Natural killer cell treated with Interleukin-12 subunit alpha and Interleukin-12 subunit beta and Interleukin-15 and Interleukin-18, amount 100 ng/mL, for 72 hours (primary cell): ENCODE data around the gene MTFR1L. TPM values are rescaled to one million over a fixed set of nuclear protein-coding genes. Genes with fewer than 3 reads are reported as not detected.
A peak's percentile ranks its signal among the peaks of the same experiment; 100 is the strongest.

Experiments
- ATAC-seq, 2 donors: fragments of 150-1000 bp; cut with Tn5 transposase in 1 of 2; sonication (Bioruptor Pico), chemical (Tn5 transposase) in 1 of 2; 2 replicates each; pipeline ENCODE4 v1.10.0; 2021
- DNase-seq: peaks from one replicate; pipeline ENCODE4 v3.0.0; 2022; ENCODE audit warnings: low spot score
- H3K27ac Mint-ChIP-seq, 2 donors: 1 replicate in 1 of 2; 2 replicates in 1 of 2; pipeline ENCODE4 v1.8.0; 2022; ENCODE audit warnings: mixed read lengths in 2 of 2, mild to moderate bottlenecking in 1 of 2, moderate library complexity in 1 of 2
- H3K27me3 Mint-ChIP-seq, 2 donors: 1 replicate in 1 of 2; 2 replicates in 1 of 2; pipeline ENCODE4 v1.8.0; 2022; ENCODE audit warnings: mixed read lengths in 2 of 2
- H3K36me3 Mint-ChIP-seq: one replicate; pipeline ENCODE4 v1.8.0; 2022; ENCODE audit warnings: mixed read lengths
- H3K4me1 Mint-ChIP-seq, 2 donors: 1 replicate in 1 of 2; 2 replicates in 1 of 2; pipeline ENCODE4 v1.8.0; 2022; ENCODE audit warnings: low read depth in 2 of 2, mixed read lengths in 2 of 2, mild to moderate bottlenecking in 1 of 2
- H3K4me3 Mint-ChIP-seq: one replicate; pipeline ENCODE4 v1.8.0; 2022; ENCODE audit warnings: mixed read lengths
- H3K9me3 Mint-ChIP-seq: 2 replicates; pipeline ENCODE4 v1.8.0; 2022; ENCODE audit warnings: mixed read lengths
- total RNA-seq, 2 donors: library from RNA; stranded (reverse); gene quantifications; one replicate each; pipeline ENCODE4 v1.2.3, GENCODE V29; 2022

MTFR1L gene
- total RNA-seq, 2 donors from 2014 or later: 29.8 to 37.3 TPM

DNA sequence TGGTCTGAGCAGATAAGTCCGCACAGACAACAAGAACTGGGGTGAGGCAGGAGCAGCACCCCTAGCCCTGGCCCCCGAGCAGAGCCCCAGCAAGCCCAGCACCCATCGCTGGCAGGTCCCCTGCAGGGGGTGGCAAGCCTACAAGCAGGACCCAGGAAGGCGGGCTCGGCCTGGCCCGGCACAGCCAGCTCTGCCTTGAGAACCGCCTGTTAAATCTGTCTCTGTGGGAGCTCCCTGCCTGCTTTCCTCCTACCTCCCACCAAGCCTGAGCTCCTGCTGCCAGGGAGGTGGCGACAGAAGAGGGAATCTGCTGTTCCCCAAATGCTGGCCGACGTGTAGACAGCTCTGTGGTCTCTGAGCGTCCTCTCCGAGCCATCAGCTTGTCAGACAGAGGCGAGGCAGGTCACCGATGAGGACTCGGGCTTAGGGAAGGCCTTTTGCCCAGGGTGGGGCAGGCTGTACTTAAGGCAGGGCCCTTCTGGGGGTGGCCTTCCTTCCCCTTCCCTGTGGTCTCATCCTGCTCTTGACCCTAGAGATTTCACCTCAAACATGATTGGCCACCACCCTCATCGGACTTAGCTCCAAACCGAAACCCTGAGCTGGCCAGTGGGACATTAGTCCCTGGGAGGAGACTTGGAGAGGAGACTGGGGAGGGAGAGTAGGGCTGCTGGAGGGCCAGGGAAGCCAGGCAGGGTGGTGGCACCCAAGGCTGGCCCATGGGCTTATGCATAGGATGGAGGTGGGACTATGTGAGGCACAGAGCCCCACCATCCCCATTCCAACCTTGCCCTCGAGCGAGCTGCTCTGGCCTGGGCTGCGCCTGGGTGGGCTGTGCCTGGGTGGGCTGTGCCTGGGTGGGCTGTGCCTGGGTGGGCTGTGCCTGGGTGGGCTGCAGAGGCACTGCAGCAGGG lies 12.0 kb upstream of the MTFR1L start:
- Mint-ChIP-seq H3K4me3 (no peak overlapping the region), H3K27ac (no peak overlapping the region), H3K27me3 (no peaks in the 10 kb centered on the region), H3K36me3 (no peaks in the 10 kb centered on the region), H3K4me1 (peaks cover 0 to 5% of the 10 kb centered on the region in 2 donors), H3K9me3 (no peaks in the 10 kb centered on the region)
- DNase-seq (no peak), ATAC-seq (peak in 1 of 2 donors; percentile 43)

DNA sequence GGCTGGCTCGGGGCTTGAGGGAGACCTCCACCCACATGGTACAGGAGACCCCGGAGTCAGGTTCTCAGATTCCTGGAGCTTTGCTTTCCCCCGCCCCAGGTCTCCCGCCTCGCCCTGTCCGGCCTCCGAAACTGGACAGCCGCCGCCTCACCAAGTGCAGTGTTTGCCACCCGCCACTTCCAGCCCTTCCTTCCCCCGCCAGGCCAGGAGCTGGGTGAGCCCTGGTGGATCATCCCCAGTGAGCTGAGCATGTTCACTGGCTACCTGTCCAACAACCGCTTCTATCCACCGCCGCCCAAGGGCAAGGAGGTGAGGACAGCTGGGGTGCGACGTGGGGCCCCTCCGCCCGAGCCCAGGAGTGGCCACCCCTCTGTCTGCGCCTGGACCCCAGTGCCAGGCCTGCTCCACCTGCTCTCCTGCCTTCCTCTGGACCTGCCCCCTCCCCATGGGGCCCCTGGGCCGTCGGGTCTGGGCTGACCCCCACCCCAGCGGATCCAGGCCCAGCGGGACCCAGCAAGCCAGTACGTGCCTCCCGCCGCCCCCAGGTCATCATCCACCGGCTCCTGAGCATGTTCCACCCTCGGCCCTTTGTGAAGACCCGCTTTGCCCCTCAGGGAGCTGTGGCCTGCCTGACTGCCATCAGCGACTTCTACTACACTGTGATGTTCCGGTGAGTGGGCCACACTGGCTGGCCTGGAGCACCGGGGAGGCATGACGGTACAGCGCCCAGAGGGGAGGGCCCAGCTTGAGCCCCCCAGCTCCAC lies 11.1 kb upstream of the MTFR1L start:
- no peaks in the 10 kb centered on the region for H3K27me3 Mint-ChIP-seq
- DNase-seq (no peak), ATAC-seq (no peak)
- no peaks in the 10 kb centered on the region for H3K9me3 Mint-ChIP-seq
- H3K27ac Mint-ChIP-seq: no peak overlapping the region
- peaks cover 0 to 8% of the 10 kb centered on the region in 2 donors for H3K4me1 Mint-ChIP-seq
- no peak overlapping the region for H3K4me3 Mint-ChIP-seq
- no peaks in the 10 kb centered on the region for H3K36me3 Mint-ChIP-seq

DNA sequence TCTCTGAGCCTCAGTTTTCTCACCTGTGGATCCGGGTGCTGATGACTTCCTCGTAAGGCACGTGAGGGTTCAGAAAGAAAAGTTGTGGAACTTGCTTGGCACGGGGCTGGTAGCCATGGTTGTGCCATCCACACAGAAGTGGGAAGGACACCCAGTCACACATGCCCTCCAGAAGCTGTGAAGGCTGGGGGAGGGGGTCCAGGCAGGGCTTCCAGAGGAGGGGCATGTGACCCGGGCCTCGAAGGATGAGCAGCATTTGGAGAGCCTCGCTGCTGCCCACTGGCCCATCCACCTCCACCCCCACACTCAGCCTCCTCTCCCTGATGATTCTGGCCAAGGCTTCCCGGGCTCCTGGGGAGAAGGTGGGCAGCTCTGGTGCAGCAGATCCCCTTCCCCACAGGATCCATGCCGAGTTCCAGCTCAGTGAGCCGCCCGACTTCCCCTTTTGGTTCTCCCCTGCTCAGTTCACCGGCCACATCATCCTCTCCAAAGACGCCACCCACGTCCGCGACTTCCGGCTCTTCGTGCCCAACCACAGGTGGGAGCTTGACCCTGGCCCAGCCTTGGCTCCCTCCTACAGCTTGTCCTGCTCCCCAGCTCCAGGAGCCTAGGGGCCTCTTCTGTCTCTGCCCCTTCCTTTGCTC lies 10.3 kb upstream of the MTFR1L start:
- H3K9me3 Mint-ChIP-seq: no peaks in the 10 kb centered on the region
- no peaks in the 10 kb centered on the region for H3K36me3 Mint-ChIP-seq
- DNase-seq (no peak), ATAC-seq (no peak)
- peaks cover 0 to 8% of the 10 kb centered on the region in 2 donors for H3K4me1 Mint-ChIP-seq
- H3K27me3 Mint-ChIP-seq: no peaks in the 10 kb centered on the region
- H3K27ac Mint-ChIP-seq: no peak overlapping the region
- H3K4me3 Mint-ChIP-seq: no peak overlapping the region

DNA sequence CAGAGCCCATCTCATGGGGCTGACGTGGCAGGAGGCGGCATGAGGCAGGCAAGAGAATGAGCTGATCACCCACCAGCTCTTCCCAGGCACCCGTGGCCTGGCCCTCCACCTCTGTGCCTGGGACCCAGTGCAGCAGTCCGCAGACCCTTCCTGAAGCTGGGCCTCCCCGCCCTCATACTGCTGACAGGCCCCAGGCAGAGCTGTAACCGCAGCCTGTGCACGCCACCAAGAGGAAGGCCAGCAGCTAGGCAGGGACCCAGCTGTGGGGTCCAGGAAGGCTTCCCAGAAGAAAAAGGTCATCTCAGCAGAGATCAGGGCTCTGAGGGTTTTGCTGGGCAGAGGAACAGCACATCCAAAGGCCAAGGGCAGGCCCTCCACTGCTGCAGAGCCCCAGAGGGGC lies 9.8 kb upstream of the MTFR1L start:
- Mint-ChIP-seq H3K27me3 (no peaks in the 10 kb centered on the region), H3K4me1 (peaks cover 0 to 11% of the 10 kb centered on the region in 2 donors), H3K4me3 (no peak overlapping the region), H3K9me3 (no peaks in the 10 kb centered on the region), H3K36me3 (no peaks in the 10 kb centered on the region), H3K27ac (no peak overlapping the region)
- DNase-seq (no peak), ATAC-seq (no peak)

DNA sequence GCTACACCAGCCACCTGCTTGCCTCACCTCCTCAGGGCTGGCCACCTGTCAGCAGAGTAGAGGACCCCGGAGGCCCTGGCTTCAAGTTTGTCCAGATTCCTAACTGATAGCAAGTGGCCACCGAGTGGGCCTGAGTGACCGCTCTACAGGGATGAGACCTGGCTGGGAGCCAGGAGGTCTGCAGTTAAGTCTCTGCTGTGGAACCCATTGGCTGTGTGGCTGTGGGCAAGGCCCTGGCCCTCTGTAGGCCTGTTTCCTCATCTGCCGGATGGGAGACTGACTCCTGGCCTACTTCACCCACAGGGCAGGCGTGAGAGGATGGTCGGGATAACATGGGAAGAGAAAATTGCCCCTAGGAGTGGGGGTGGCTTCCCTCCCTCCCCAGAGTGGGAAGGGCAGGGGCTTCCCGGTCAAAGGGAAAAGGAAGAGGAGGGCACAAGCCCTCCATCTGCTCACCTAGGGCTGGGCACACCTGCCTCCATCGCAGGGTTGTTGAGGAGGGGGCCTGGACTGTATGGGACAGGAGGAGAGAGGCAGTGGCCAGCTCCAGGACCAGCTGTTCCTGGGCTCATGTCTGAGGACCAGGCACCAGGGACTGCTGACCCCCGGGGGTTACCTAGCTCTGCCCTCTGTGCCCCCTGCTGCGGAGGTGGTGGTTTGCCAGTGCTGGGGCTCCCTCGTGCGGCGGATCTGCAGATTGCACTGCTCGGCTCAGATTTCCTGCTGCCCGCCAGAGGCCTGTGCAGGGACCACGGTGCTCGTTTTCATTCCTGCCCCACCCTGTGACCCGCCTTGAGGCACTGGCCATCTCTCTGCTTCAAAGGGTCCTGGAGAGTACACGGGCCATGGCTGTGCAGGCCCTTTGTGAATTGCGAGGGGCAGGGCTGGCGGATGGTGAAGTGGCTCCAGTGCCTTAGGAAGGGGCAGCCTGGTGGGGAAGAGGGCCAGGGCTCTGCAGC lies 9.1 kb upstream of the MTFR1L start:
- H3K9me3 Mint-ChIP-seq: no peaks in the 10 kb centered on the region
- ATAC-seq (peak; percentile 71 to 82), DNase-seq (peak; percentile 82)
- no peak overlapping the region for H3K27ac Mint-ChIP-seq
- no peaks in the 10 kb centered on the region for H3K27me3 Mint-ChIP-seq
- H3K36me3 Mint-ChIP-seq: no peaks in the 10 kb centered on the region
- peaks cover 0 to 12% of the 10 kb centered on the region in 2 donors for H3K4me1 Mint-ChIP-seq
- no peak overlapping the region for H3K4me3 Mint-ChIP-seq

DNA sequence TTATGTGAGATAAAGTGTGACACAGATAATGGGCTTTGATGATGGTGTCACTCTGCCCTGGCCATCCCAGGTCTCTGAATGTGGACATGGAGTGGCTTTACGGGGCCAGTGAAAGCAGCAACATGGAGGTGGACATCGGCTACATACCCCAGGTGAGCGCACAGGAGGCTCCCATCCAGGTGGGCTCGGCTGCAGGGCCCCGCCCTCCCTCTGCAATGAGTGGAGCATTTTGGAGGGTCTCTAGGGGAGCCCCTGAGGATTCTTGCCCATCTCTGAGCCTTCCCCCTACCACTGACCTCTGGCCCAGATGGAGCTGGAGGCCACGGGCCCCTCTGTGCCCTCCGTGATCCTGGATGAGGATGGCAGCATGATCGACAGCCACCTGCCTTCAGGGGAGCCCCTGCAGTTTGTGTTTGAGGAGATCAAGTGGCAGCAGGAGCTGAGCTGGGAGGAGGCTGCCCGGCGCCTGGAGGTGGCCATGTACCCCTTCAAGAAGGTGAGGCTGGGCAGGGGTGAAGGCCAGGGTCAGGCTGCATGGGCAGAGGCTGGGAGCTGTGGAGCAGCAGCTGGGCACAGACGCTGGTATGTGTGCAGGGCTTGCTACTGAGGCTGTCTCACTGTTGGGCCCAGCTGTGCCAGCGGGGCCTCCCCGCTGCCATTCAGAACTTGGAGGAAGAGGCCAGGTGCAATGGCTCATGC lies 8.2 kb upstream of the MTFR1L start:
- Mint-ChIP-seq H3K27ac (no peak overlapping the region), H3K36me3 (no peaks in the 10 kb centered on the region)

DNA sequence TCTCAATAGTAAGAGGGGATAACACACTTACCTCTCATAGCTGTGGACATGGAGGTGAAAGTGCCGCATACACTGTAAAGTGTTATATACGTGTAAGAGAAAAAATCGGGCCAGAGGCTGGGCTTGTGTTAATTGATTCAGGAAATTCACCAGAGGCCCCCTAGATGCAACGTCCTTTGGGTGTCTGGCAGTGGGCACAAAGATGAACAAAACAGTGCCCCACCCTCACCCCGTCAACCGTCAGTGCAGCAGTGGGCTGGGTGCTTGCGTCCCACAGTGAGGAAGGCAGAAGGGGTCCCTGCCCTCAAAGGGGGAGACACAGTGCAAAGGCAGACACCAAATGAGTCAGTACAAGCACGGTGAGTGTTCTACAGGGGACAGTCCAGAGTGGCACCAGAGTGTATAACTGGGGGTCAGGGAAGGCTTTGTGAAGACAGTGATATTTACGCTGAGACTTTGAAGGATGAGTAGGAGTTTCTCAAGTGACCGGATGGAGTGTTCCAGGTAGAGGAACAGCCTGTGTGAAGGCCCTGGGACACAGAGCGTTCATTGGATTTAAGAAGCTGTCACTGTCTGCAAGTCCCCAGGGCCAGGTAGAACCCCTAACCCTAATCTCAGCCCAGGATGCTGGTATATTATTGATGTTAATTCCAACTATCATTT lies 6.6 kb upstream of the MTFR1L start:
- Mint-ChIP-seq H3K27me3 (no peaks in the 10 kb centered on the region), H3K36me3 (no peaks in the 10 kb centered on the region), H3K9me3 (no peaks in the 10 kb centered on the region), H3K4me1 (peaks cover 2 to 8% of the 10 kb centered on the region in 2 donors), H3K27ac (peak overlapping the region in 1 of 2 donors; percentile 21), H3K4me3 (no peak overlapping the region)
- DNase-seq: no peak
- ATAC-seq: no peak

More for the DNA sequence above, 8.2 kb upstream of the MTFR1L start:
- ATAC-seq (no peak), DNase-seq (no peak)
- H3K4me3 Mint-ChIP-seq: no peak overlapping the region
- H3K9me3 Mint-ChIP-seq: no peaks in the 10 kb centered on the region
- peaks cover 0 to 7% of the 10 kb centered on the region in 2 donors for H3K4me1 Mint-ChIP-seq
- no peaks in the 10 kb centered on the region for H3K27me3 Mint-ChIP-seq

DNA sequence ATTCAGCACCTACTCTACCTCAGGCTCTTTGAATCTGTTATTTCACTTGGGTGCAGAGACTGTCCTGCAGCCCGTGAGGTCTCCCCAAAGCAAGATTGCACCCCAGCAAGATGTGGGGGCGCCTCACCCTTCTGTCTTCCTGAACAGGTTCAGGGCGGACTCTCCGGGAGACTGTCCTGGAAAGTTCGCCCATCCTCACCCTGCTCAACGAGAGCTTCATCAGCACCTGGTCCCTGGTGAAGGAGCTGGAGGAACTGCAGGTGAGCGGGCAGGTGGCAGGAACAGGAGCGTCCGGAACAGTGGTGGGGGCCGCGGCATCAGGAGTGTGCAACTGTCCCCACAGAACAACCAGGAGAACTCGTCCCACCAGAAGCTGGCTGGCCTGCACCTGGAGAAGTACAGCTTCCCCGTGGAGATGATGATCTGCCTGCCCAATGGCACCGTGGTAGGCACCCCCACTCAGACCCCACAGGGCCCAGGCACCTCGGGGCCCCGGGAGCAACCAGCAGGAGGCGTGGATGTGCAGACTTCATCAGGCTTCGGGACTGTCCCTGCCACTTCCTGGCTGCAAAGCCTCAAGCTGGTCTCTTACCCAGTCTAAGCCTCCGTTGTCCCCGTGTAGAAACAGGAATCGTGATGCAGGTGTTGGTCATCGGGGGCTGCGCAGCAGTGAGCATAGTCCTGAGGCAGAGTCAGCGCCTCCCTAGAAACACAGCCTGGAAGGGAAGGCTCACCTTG lies 5.9 kb upstream of the MTFR1L start:
- Mint-ChIP-seq H3K27me3 (no peaks in the 10 kb centered on the region), H3K4me1 (peaks cover 9 to 15% of the 10 kb centered on the region in 2 donors), H3K4me3 (no peak overlapping the region), H3K27ac (no peak overlapping the region), H3K9me3 (no peaks in the 10 kb centered on the region), H3K36me3 (no peaks in the 10 kb centered on the region)
- no peak for DNase-seq
- ATAC-seq: no peak

DNA sequence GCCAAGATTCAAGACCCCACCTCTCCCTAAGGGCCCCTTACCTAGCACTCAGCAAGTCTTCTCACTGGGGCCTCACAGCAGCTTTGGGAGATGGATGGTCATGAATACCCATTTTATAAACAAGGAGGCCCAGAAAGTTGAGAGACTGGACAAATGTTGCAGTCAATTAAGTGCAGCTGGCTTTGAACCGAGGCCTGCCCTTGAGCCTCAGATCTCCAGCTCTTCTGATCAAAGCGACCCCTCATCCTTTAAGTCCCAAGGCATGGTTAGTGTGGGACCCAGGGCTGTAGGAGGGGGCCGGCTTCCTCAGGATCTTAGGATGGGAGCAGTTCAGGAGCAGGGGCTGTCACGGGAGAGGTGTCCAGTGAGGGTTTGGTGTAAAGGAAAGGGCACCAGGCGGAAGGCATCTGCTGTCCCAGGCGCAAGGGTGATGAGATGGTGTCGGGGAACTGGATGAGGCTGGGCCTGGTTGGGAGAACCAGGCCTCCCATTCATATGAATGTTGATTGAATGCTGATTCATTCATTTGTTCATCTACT lies 5.1 kb upstream of the MTFR1L start:
- no peaks in the 10 kb centered on the region for H3K27me3 Mint-ChIP-seq

DNA sequence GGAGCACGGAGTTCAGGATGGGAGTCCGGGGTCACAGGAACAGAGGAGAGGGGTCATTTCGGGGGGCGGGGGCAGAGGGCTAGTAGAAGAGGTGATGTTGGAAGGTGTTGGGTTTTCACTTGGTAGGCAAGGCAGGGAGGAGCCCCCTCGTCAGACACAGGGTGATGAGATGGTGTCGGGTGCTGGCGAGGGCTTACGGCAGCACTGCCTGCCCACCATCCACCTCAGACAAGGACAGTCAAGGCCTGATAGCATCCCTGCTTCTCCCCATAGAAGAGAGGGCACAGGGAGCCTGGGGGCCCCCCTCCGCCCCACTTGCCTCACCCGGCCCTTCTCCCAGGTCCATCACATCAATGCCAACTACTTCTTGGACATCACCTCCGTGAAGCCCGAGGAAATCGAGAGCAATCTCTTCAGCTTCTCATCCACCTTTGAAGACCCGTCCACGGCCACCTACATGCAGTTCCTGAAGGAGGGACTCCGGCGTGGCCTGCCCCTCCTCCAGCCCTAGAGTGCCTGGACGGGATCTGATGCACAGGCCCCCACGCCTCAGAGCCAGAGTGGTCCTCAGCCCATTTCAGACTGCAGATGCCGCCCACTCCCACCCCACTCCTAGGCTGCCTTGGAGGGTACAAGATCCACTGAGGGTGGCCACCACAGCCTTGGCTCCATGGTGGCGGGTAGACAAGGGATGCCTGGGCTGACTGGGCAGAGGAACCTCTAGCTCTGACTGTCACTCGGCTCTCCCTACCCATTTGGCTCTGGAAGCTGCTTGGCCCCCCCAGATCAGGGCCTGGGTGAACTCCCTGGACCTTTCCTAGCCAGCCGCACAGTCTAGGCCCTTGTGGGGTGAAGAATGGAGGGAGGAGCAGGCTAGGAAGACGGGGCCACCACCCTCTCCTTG lies 4.3 kb upstream of the MTFR1L start:
- Mint-ChIP-seq H3K27me3 (no peaks in the 10 kb centered on the region), H3K4me3 (no peak overlapping the region), H3K36me3 (no peaks in the 10 kb centered on the region), H3K9me3 (no peaks in the 10 kb centered on the region), H3K27ac (no peak overlapping the region), H3K4me1 (peaks cover 17 to 21% of the 10 kb centered on the region in 2 donors)
- DNase-seq (no peak), ATAC-seq (no peak)

More for the DNA sequence above, 5.1 kb upstream of the MTFR1L start:
- ATAC-seq (no peak), DNase-seq (no peak)
- peaks cover 17 to 21% of the 10 kb centered on the region in 2 donors for H3K4me1 Mint-ChIP-seq
- no peaks in the 10 kb centered on the region for H3K9me3 Mint-ChIP-seq
- no peaks in the 10 kb centered on the region for H3K36me3 Mint-ChIP-seq
- no peak overlapping the region for H3K4me3 Mint-ChIP-seq
- H3K27ac Mint-ChIP-seq: no peak overlapping the region
